PC-9 (cell line): ENCODE data around the gene MINDY4B.

Experiments used
- EZH2 ChIP-seq: fragments of 200-600 bp; sonication (generic); IDR thresholded peaks from 2 replicates; pipeline ENCODE4 v1.8.0; 2017; ENCODE audit warnings: antibody characterized with exemption, low read depth
- TF ChIP-seq, protein P1 (sequence below): fragments of 200-600 bp; sonication (generic); conservative IDR thresholded peaks from 2 replicates; pipeline ENCODE4 v1.6.1; 2017; ENCODE audit warnings: mixed run types, antibody characterized with exemption, mild to moderate bottlenecking, moderate library complexity

DNA sequence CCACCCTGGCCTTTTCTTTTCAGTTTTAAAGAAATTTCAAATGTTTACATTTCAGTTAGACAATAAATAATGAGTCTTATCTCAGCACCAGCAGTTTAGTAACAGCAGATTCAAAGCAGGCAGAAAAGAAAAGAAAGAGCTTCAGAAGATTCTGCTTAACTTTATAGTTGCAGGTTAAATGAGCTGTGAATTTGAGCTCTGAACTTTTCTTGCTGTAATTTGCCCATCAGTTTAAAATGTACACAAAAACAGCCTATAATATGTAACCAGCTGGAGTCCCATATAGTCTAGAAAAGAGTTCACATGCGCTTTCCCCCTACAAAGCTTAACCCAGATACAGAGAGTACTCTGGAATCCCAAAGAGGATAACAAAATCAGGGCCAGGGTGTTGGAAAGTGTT lies 82.6 kb downstream of the MINDY4B start:
- TF ChIP-seq, protein P1, sequence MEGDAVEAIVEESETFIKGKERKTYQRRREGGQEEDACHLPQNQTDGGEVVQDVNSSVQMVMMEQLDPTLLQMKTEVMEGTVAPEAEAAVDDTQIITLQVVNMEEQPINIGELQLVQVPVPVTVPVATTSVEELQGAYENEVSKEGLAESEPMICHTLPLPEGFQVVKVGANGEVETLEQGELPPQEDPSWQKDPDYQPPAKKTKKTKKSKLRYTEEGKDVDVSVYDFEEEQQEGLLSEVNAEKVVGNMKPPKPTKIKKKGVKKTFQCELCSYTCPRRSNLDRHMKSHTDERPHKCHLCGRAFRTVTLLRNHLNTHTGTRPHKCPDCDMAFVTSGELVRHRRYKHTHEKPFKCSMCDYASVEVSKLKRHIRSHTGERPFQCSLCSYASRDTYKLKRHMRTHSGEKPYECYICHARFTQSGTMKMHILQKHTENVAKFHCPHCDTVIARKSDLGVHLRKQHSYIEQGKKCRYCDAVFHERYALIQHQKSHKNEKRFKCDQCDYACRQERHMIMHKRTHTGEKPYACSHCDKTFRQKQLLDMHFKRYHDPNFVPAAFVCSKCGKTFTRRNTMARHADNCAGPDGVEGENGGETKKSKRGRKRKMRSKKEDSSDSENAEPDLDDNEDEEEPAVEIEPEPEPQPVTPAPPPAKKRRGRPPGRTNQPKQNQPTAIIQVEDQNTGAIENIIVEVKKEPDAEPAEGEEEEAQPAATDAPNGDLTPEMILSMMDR: no peak
- no peak for TF ChIP-seq EZH2
